GM23248 (cell line): ENCODE data around the gene KRTAP19-5. TPM values are rescaled to one million over a fixed set of nuclear protein-coding genes. Genes with fewer than 3 reads are reported as not detected.

Source experiments
- DNase-seq: peaks from one replicate; pipeline ENCODE4 v3.0.0-alpha.2; 2015
- H2AFZ ChIP-seq: fragments of 200-600 bp; sonication (generic); 2 replicates; pipeline ENCODE4 v1.6.1; 2016; ENCODE audit warnings: antibody characterized with exemption
- H3F3A ChIP-seq: fragments of 200-600 bp; sonication (generic); 2 replicates; pipeline ENCODE4 v1.6.1; 2016; ENCODE audit warnings: mild to moderate bottlenecking, antibody characterized with exemption, mixed run types; ENCODE audit not compliant: insufficient read depth
- H3K27ac ChIP-seq: fragments of 200-600 bp; sonication (generic); 2 replicates; pipeline ENCODE4 v1.5.1; 2016; ENCODE audit warnings: mild to moderate bottlenecking
- H3K27me3 ChIP-seq: fragments of 200-600 bp; sonication (generic); replicated peaks from 2 replicates; pipeline ENCODE4 v1.6.1; 2016; ENCODE audit warnings: mild to moderate bottlenecking; ENCODE audit not compliant: insufficient read depth
- H3K36me3 ChIP-seq: fragments of 200-600 bp; sonication (generic); 2 replicates; pipeline ENCODE4 v1.6.1; 2016; ENCODE audit warnings: low read depth, mild to moderate bottlenecking
- H3K4me1 ChIP-seq: fragments of 200-600 bp; sonication (generic); 2 replicates; pipeline ENCODE4 v1.6.1; 2016; ENCODE audit warnings: mild to moderate bottlenecking; ENCODE audit not compliant: insufficient read depth
- H3K4me2 ChIP-seq: fragments of 200-600 bp; sonication (generic); one replicate; pipeline ENCODE4 v1.6.1; 2016; ENCODE audit warnings: mild to moderate bottlenecking; ENCODE audit not compliant: unreplicated experiment
- H3K4me3 ChIP-seq: fragments of 200-600 bp; sonication (generic); 2 replicates; pipeline ENCODE4 v1.5.1; 2016; ENCODE audit warnings: mild to moderate bottlenecking
- H3K79me2 ChIP-seq: fragments of 200-600 bp; sonication (generic); 2 replicates; pipeline ENCODE4 v1.6.1; 2016; ENCODE audit warnings: mild to moderate bottlenecking; ENCODE audit not compliant: insufficient read depth
- H3K9ac ChIP-seq: fragments of 200-600 bp; sonication (generic); 2 replicates; pipeline ENCODE4 v1.6.1; 2016; ENCODE audit warnings: mild to moderate bottlenecking
- H3K9me2 ChIP-seq: fragments of 200-600 bp; sonication (generic); 2 replicates; pipeline ENCODE4 v1.6.1; 2016; ENCODE audit warnings: mixed run types, mild to moderate bottlenecking, moderate library complexity; ENCODE audit not compliant: insufficient read depth
- H3K9me3 ChIP-seq: fragments of 200-600 bp; sonication (generic); one replicate; pipeline ENCODE4 v1.6.1; 2017; ENCODE audit warnings: low read depth
- H4K20me1 ChIP-seq: fragments of 200-600 bp; sonication (generic); 2 replicates; pipeline ENCODE4 v1.6.0; 2016; ENCODE audit not compliant: insufficient read depth
- EZH2 ChIP-seq: fragments of 200-600 bp; sonication (generic); IDR thresholded peaks from 2 replicates; pipeline ENCODE4 v1.6.1; 2018; ENCODE audit warnings: antibody characterized with exemption, mild to moderate bottlenecking; ENCODE audit not compliant: insufficient read depth, poor library complexity, severe bottlenecking
- EZH2phosphoT487 ChIP-seq: fragments of 200-600 bp; sonication (generic); IDR thresholded peaks from 2 replicates; pipeline ENCODE4 v1.6.1; 2018; ENCODE audit warnings: antibody characterized with exemption, moderate library complexity, mild to moderate bottlenecking, low read depth; ENCODE audit not compliant: insufficient read depth
- WGBS, 2 experiments: methylation state at CpG; one replicate each; pipeline ENCODE4 v1.1.6; 2015 to 2017; ENCODE audit warnings: low lambda C conversion rate in 2 of 2, low coverage in 1 of 2; ENCODE audit errors: missing lambda C conversion rate in 2 of 2; 5-methylcytosine and 5-hydroxymethylcytosine counted together
- in situ Hi-C: fragments of 300-500 bp; cut with MboI; formaldehyde crosslinking; loops from 2 replicates; pipeline ENCODE4 v1.15.0; 2020
- polyA plus RNA-seq: library from polyadenylated mRNA; unstranded; fragments of >200 nt; fragmentation: Nextera tagmentation; extraction: Ambion mirVana; gene quantifications from 2 replicates; pipeline ENCODE4 v1.2.1, GENCODE V29; 2016
- total RNA-seq: library from RNA; depleted of rRNA; stranded (reverse); fragments of >200 nt; shearing (Covaris generic); gene quantifications from 2 replicates; pipeline ENCODE4 v1.2.3, GENCODE V29; 2014

KRTAP19-5 gene
- total and polyA plus RNA-seq, 2 experiments from 2014 or later = not detected

DNA sequence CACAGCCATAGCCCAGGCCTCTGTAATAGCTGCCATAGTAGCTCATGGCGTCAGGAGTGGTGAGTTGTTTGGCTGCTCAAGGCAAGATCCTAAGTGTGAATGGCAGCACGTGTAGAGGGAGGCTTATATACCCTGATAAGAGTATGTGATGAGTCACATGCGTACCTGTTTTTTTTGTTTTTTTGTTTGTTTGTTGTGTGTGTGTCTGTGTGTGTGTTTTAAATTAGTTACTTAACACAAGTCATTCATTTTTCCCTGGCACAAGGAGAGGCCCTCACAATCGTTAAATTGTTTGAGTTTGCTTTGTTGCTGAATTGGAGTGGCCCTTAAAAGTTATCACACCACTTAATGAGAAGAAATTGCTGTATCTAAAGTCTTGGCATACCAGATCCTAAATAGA lies 4.9 kb downstream of the KRTAP19-5 start, which contains the start of gene KRTAP19-4:
TSS of gene KRTAP19-4 (minus strand) at position 101 of the 400 bp plus-strand sequence. CDS start at position 46, 55 bp downstream.
- H3K9ac ChIP-seq = no peak within 1 kb of the TSS
- 6 to 8% methylated on average over 4 of the region's 4 CpGs for WGBS, 2 experiments
- TF ChIP-seq EZH2 (no peak), EZH2phosphoT487 (no peak)
- no peak within 1 kb of the TSS for H3K27ac ChIP-seq
- in situ Hi-C loops = no loop called here
- no peaks in the 10 kb centered on the region for H4K20me1 ChIP-seq
- H3K27me3 ChIP-seq = no peaks in the 10 kb centered on the region
- H3K79me2 ChIP-seq = no peaks in the 10 kb centered on the region
- DNase-seq = no peak
- H3K9me2 ChIP-seq = no peaks in the 10 kb centered on the region
- no peaks in the 10 kb centered on the region for H3K4me1 ChIP-seq
- no peaks in the 10 kb centered on the region for H3F3A ChIP-seq
- H2AFZ ChIP-seq = no peak within 1 kb of the TSS
- no peaks in the 10 kb centered on the region for H3K36me3 ChIP-seq
- no peak within 1 kb of the TSS for H3K4me2 ChIP-seq
- no peaks in the 10 kb centered on the region for H3K9me3 ChIP-seq
- H3K4me3 ChIP-seq = no peak within 1 kb of the TSS

GRCh38 chr21:30491963-30492428 lies 9.9 kb downstream of the KRTAP19-5 start, which contains the start of gene KRTAP19-3:
KRTAP19-3 (minus strand) TSS chr21:30492013; CDS start chr21:30491957, 56 bp downstream.
- 16 to 24% methylated on average over 2 of the region's 2 CpGs for WGBS, 2 experiments
- Histone ChIP-seq H3K4me2 (no peak within 1 kb of the TSS), H3K27ac (no peak within 1 kb of the TSS), H3F3A (no peaks in the 10 kb centered on the region), H3K4me3 (no peak within 1 kb of the TSS), H3K36me3 (no peaks in the 10 kb centered on the region), H3K79me2 (no peaks in the 10 kb centered on the region), H3K27me3 (no peaks in the 10 kb centered on the region), H3K4me1 (no peaks in the 10 kb centered on the region), H3K9me3 (no peaks in the 10 kb centered on the region), H2AFZ (no peak within 1 kb of the TSS), H3K9ac (no peak within 1 kb of the TSS), H4K20me1 (no peaks in the 10 kb centered on the region), H3K9me2 (no peaks in the 10 kb centered on the region)
- TF ChIP-seq EZH2phosphoT487 = no peak
- TF ChIP-seq EZH2 = no peak
- in situ Hi-C loops = no loop called here
- DNase-seq = no peak

GRCh38 chr21:30487336-30487735 lies 14.6 kb downstream of the KRTAP19-5 start, which contains the start of gene KRTAP19-2:
KRTAP19-2 (minus strand) TSS chr21:30487436; CDS start chr21:30487348, 88 bp downstream.
- Histone ChIP-seq H3K27me3 (no peaks in the 10 kb centered on the region), H3K9me3 (no peaks in the 10 kb centered on the region), H4K20me1 (no peaks in the 10 kb centered on the region), H2AFZ (no peak within 1 kb of the TSS), H3K36me3 (no peaks in the 10 kb centered on the region), H3K27ac (no peak within 1 kb of the TSS), H3K4me3 (no peak within 1 kb of the TSS), H3K4me2 (no peak within 1 kb of the TSS), H3F3A (no peaks in the 10 kb centered on the region), H3K9ac (no peak within 1 kb of the TSS), H3K4me1 (no peaks in the 10 kb centered on the region), H3K9me2 (no peaks in the 10 kb centered on the region), H3K79me2 (no peaks in the 10 kb centered on the region)
- TF ChIP-seq EZH2 = no peak
- TF ChIP-seq EZH2phosphoT487 = no peak
- no peak for DNase-seq
- in situ Hi-C loops = no loop called here
- 8 to 15% methylated on average over 2 of the region's 2 CpGs for WGBS, 2 experiments

- H3K27ac ChIP-seq = no peak overlapping the region
- no peaks in the 10 kb centered on the region for H4K20me1 ChIP-seq
- no peaks in the 10 kb centered on the region for H3K27me3 ChIP-seq
- H3K4me3 ChIP-seq = no peak overlapping the region
- no peak overlapping the region for H3K4me2 ChIP-seq
- no peaks in the 10 kb centered on the region for H3K79me2 ChIP-seq
- no peak for DNase-seq
- in situ Hi-C loops = no loop called here
- no peak overlapping the region for H3K9ac ChIP-seq
- no peaks in the 10 kb centered on the region for H3K36me3 ChIP-seq
- TF ChIP-seq EZH2phosphoT487 (no peak), EZH2 (no peak)
- 8 to 9% methylated on average over 2 of the region's 2 CpGs for WGBS, 2 experiments
- H3K4me1 ChIP-seq = no peaks in the 10 kb centered on the region
- no peaks in the 10 kb centered on the region for H3F3A ChIP-seq
- H3K9me3 ChIP-seq = no peaks in the 10 kb centered on the region
- H3K9me2 ChIP-seq = no peaks in the 10 kb centered on the region
- no peak overlapping the region for H2AFZ ChIP-seq
Measured at GRCh38 chr21:30486180-30486579, 15.8 kb downstream of the KRTAP19-5 start.

- Histone ChIP-seq H2AFZ (no peak overlapping the region), H3K27ac (no peak overlapping the region), H3K79me2 (no peaks in the 10 kb centered on the region), H3K4me2 (no peak overlapping the region), H3F3A (no peaks in the 10 kb centered on the region), H4K20me1 (no peaks in the 10 kb centered on the region), H3K9me2 (no peaks in the 10 kb centered on the region), H3K27me3 (no peaks in the 10 kb centered on the region), H3K36me3 (no peaks in the 10 kb centered on the region), H3K4me3 (no peak overlapping the region), H3K9me3 (no peaks in the 10 kb centered on the region), H3K9ac (no peak overlapping the region), H3K4me1 (no peaks in the 10 kb centered on the region)
- in situ Hi-C loops = no loop called here
- DNase-seq = no peak
- TF ChIP-seq EZH2 = no peak
- no peak for TF ChIP-seq EZH2phosphoT487
- WGBS, 2 experiments = 18 to 22% methylated on average over 2 of the region's 2 CpGs
Measured at GRCh38 chr21:30482130-30482529, 19.8 kb downstream of the KRTAP19-5 start.
